ENCODE measurements around the gene IST1.
"Not testable (repeated sequence)": the region's sequence is repeated elsewhere in the genome, so short reads cannot be mapped to it uniquely, and the experiment has no call there.

The IST1 gene

DNA sequence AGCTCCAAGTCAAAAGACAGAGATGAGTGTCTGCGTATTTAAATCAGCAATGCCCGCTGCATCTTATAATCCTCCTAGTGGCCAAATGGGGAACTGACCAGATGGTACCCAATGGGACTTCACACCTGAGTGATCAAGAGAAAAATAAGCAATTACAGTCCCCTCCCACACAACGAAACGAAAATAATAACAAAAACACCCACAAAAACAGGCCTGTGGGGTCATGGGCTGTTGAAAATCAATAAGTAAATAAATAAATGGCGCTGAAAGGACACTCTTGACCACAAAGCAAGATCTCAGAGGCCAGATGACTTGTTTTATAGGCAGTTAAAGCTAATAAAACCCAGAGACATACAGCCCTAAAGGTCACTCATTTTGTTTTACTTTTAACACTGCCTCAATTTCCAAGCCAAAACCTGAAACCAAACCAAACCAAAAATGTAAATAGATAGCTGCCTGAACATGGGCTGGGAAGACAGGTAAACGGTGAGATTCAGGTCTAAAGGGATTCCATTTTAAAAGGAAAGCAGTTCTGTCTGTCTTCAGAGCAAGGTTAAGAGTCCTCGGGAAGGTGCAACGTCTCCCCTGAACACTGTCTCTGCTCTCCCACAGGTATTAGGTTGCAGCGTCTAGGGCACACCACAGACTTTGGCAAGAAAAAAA lies 12.7 kb upstream of the IST1 start:
- DNase-seq (ENCODE audit: low spot score), result peak; percentile 67

DNA sequence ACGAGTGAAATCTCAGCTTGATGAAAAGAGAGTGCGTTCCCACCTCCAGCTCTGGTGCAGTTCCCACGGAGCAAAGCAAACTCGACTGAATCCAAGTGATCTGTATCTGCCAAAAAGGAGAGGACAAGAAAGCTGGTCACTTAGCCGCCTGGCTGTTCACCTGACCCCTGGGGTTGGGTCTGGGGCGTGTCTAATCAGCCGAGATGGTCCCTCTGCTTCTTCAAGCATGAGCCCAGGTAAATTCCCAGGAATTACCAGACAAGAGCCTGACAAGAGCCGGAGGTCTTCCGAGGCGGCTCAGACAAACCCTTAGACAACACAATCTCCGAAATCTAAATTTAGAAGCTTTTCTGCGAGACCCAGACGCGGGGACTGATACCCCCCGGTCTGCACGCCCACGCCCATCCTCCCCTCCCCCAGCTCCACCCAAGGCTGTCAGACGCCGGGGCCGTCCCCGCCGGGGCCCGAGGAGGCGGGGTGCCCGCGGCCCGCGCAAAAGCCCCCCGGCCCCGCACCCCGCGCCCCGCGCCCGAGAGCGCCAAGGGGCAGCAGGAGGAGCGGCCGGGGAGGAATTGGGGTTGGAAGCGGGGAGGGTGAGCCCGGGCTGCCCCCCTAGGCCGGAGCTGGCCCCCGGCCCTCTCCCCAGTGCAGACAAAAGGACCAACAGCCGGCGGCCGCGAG lies 12.0 kb upstream of the IST1 start:
- DNase-seq (ENCODE audit: low spot score), result no peak

DNA sequence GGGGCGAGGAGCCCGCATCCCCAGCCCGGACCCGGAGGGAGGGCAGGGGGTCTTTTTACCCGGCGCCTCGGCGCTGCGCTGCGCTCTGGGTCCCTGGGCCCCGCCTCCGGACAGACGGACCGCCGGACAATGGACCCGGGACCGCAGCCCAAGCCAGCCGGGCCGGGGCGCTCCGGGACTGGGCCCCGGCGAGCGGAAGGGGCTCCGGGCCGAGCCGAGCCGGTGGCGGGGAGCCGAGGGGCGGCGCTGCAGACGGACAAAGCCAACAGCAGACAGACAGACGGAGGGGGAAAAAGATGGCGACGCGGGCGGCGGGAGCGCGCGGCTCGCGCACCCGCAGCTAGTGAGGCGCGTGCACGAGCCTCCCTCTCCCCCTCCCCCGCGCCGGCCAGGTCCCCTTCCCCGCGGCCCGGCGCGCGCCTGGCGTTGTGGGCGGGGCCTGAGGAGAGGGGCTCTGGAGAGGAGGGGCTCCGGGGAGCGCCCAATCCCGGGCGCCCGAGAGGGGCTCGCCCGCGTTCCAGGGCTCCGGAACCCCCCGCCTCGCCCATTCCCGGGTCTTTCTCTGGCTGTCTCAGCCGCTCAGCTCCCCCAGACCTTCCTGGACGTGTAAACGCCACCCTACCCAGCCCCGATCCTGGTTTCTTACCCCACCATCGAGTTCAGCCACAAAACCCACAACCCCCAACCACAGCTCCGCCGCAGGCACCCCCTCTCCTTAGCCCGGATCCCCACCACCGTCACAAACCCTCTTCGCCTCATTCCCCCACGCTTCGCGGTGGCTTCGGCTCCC lies 11.3 kb upstream of the IST1 start, which contains the start of gene ZNF821:
Gene ZNF821 (minus strand): TSS at position 334 of the 790 bp plus-strand sequence. CDS start 4,236 bp downstream, outside the sequence.
- DNase-seq (ENCODE audit: low spot score), result peak; percentile 92

DNA sequence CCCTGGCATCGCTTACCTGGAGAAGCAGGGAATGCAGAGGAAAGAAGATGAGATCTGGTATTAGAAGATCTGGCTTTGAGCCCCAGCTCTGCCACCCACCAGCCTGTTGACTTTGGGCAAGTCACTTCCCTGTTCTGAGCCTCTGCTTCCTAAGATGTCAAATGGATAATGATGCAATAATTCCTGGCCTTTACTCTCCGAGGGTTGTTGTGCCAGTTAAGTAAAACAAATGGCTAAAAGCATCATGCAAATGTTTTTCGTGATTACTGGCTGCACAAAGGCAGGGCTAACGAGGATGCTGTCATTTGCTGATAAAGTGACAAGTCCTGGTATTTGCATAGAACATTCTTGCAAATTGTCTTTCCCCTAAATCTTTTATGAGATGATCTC lies 10.1 kb upstream of the IST1 start:
- DNase-seq (ENCODE audit: low spot score), result no peak

DNA sequence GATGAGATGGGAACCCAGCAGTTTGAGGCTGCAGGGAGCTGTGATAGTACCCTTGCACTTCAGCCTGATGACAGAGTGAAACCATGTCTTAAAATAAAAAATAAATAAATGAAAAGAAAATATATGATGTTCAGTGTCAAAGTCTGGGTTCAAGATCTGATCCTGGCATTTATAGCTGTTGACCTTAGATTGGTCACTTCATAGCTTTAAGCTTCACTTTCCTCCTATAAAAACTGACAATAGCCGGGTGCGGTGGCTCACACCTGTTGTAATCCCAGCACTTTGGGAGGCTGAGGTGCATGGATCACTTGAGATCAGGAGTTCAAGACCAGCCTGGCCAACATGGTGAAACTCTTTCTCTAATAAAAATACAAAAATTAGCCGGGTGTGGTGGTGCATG lies 6.2 kb upstream of the IST1 start:
- no peak for DNase-seq (ENCODE audit: low spot score)

DNA sequence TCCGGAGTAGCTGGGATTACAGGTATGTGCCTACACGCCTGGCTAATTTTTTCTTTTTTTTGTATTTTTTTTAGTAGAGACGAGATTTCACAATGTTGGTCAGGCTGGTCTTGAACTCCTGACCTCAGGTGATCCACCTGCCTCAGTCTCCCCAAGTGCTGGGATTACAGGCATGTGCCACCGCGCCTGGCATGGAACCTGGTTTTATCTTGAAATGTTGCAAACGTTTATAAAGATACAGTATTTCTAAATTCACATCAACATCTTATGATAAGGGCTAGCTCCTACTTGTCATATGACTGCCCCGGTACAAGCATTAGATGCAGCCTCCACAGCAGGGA lies 1.5 kb upstream of the IST1 start:
- no peak for DNase-seq (ENCODE audit: low spot score)

DNA sequence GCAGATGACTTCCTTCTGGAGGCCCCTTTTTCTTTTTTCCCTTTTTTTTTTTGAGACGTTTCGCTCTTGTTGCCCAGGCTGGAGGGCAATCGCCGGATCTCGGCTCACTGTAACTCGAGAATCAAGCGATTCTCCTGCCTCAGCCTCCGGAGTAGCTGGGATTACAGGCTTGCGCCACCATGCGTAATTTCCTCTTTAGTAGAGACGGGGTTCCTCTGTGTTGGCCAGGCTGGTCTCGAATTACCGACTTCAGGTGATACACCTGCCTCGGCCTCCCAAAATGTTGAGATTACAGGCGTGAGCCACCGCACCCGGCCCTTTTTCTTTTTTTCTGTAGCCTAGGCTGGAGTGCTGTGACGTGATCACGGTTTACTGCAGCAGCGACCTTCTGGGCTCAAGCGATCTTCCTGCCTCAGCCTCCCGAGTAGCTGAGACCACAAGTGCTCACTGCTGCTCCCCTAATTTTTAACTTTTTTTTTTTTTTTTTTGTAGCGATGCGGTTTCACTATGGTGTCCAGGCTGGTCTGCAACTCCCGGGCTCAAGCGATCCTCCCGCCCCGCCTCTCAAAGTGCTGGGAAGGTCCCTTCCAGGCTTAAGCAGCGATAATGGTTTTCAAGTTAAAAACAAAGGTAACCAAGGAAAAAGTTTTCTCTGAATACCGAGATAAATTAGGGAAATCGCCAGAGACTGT lies 956 bp upstream of the IST1 start:
- peak; percentile 71 for DNase-seq (ENCODE audit: low spot score)

DNA sequence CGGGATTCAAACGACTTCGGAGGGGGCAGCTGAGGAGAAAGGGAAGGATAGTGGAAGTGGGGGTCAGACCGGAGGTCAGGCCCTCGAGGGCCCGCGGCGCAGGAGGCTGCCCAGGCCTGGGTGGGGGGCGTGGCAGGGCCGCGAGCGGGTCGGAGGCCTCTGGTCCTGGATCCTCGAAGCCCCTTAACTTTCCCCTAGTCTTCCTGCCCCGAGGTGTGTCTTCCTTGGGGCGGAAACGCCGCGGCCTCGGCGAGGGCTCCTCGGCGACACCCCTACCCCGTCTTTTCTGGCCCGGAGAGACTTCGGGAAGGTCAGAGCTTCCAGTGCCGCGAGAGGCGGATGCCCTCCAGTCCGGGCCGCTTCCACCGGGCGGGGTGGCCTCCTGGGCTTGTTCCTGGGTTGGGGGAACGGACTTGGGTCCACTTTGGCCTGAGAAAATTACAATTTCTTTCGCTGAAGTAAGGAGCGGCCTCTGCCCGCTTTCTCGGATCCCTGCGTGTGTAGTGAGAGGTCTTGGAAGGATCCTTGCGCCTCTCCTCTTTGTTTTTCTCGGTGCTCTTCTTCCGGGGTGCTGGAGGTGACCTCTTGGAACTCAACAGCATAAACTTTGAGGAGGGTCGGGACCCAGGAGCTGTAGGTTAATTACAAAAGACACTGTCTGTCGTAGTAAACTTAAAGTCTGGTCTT lies 491 bp downstream of the IST1 start:
- no peak for DNase-seq (ENCODE audit: low spot score)

DNA sequence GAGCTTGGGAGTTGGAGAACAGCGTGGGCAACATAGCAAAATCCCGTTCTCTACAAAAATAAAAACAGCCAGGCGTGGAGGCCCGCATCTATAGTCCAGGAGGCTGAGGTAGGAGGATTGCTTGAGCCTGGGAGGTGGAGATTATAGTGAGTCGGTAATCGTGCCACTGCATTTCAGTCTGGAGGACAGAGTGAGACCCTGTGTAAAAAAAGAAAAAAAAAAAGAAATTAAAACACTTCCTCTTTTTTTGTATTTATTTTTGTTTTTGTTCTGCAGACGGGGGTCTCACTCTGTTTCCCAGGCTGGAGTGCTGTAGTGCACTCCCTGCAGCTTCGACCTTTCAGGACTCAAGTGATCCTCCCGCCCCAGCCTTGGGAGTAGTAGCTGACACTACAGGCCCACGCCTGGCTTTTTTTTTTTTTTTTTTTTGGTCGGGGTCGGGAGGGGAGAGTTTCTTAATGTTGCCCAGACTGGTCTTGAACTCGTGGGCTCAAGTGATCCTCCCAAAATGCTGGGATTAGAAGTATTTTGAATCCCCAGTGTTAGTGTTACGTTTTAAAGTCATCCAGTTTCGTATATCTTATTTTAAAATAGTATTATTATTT lies 1.5 kb downstream of the IST1 start:
- DNase-seq (ENCODE audit: low spot score), result no peak

DNA sequence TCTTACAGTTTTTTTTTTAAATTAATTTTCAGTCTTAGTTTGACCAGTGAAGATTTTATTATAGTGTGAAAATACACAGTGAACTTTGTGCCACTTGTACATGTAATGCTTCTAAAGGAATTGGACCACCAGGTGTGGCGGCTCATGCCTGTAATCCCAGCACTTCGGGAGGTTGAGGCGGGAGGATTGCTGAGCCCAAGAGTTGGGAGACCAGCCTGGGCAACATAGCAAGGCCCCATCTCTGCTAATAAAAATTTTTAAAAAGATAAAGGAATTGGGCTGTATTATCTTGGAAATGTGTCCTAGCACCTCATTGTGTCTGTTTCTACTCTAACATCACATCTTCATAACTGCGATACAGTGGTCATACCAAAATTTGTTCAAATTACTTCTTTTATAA lies 3.8 kb downstream of the IST1 start:
- DNase-seq (ENCODE audit: low spot score), result no peak

DNA sequence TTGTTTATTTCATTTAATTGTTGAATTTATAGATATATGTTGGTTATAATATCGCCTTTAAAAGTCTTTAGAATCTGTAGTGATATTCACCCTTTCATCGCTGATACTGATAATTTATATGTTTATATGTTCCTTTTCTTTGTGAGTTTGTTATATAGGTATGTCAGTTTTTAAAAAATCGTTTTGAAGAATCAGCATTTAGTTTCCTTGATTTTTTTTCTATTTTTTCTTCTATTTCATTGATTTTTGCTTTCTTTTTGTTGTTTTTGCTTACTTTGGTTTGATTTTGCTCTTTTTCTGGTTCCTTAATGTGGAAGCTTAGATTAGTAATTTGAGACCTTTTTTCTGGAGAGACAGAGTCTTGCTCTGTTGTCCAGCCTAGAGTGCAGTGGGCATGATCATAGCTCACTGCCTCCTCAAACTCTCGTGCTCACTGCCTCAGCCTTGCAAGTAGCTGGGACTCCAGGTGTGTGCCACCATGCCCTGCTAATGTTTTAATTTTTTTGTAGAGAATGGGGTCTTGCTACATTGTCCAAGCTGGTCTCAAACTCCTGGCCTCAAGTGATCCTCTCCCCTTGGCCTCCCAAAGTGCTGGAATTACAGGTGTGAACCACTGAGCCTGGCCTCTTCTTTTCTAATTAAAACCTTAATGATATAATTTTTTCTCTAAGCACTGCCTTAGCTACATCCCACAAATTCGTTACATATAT lies 7.5 kb downstream of the IST1 start:
- DNase-seq (ENCODE audit: low spot score), result no peak

DNA sequence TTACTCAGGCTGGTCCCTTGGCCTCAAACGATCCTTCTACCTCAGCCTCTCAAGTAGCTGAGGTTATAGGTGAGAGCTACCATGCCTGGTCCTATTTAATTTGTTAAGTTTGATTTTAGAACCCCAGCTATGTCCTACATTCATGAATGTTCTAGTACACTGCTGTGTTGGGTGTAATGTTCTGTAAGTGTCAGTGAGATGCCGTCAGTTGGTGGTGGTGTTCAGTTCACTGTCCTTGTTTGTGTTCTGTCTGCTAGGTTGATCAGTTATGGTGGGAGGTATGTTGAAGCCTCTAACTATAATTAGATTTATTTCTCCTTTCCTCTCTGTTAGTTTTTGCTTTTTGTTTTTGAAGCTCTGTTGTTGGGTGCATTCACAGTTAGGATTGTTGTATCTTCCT lies 8.3 kb downstream of the IST1 start:
- DNase-seq (ENCODE audit: low spot score), result no peak

DNA sequence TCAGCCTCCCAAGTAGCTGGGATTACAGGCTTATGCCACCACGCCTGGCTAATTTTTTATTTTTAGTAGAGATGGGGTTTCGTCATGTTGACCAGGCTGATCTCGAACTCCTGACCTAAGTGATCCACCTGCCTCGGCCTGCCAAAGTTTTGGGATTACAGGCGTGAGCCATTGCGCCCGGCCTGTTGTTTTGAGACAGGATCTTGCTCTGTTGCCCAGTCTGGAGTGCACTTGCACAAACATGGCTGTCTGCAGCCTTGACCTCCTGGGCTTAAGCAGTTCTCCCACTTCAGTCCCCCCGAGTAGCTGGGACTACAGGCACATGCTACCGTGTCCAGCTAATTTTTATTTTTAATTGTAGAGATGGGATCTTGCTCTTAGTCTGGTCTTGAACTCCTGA lies 8.9 kb downstream of the IST1 start:
- no peak for DNase-seq (ENCODE audit: low spot score)

DNA sequence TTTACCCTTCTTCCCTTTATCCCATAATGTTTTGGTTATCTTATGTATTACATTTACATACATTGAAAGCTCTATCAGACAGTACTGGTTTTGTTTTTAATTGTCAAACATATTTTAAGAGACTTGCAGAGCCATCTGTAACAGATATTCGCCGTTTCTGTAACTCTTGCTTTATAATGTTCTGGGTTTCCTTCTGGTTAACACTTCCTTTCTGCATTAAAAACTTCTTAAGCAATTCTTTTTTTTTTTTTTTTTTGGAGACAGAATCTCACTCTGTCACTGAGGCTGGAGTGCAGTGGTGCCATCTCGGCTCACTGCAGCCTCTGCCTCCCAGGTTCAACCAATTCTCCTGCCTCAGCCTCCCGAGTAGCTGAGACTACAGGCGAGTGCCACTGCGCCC lies 10.4 kb downstream of the IST1 start:
- DNase-seq (ENCODE audit: low spot score), result not testable (repeated sequence)

DNA sequence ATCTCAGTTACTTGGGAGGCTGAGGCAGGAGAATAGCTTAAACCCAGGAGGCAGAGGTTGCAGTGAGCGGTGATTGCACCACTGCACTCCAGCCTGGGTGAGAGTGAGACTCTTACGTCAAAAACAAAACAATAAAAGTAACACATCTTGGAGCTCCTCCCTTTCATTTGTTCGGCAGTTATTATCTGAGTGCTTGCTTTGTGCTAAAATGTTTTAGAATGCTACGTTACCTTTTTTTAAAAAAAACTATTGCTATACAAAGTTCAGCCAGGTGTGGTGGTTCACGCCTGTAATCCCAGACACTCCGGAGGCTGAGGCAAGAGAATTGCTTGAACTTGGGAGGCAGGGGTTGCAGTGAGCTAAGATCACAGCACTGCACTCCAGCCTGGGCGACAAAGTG lies 15.8 kb downstream of the IST1 start:
- DNase-seq (ENCODE audit: low spot score), result no peak

DNA sequence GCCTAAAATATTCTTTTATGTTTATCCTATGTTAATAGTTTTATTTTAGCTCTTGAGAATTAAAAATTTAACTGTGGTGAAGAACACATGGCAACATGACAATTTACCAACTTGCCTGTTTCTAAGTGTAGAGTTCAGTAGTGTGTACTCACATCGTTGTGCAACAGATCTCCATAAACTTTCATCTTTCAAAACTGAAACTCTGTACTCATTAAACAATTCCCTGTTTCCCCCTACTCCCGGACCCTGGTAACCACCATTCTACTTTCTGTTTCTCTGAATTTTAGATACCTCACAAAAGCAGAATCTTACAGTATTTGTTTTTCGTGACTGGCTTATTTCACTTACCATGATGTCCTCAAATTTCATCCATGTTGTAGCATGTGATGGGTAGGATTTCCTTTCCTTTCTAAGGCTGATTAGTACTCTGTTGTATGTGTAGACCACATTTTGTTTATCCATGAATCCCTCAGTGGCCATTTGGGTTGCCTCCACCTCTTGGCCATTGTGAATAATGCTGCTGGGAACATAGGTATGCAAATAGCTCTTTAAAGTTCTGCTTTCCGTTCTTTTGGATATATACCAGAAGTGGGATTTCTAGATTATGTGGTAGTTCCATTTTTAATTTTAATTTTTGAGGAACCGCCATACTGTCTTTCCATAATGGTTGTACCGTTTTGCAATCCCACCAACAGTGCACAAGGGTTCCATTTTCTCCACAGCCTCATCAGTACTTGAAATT lies 17.4 kb downstream of the IST1 start:
- no peak for DNase-seq (ENCODE audit: low spot score)

DNA sequence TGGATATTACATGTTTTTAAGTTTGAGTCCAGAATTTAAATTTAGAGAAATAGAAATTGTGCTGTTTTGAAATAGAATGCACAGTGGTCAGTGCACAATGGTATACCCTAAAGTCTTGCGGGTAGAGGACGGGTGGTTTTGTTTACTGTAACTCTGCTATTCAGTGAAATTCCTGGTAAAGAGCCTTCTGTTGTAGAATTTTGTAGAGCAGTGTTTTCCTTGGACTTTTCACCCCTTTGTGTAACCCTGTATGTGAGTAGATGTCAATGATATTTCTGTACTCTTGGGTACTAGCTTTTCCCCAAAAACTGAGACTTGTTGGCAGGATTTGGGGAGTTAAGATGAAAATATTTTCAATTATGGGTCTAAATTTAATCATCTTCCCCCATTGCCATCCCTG lies 19.5 kb downstream of the IST1 start:
- DNase-seq (ENCODE audit: low spot score), result no peak

DNA sequence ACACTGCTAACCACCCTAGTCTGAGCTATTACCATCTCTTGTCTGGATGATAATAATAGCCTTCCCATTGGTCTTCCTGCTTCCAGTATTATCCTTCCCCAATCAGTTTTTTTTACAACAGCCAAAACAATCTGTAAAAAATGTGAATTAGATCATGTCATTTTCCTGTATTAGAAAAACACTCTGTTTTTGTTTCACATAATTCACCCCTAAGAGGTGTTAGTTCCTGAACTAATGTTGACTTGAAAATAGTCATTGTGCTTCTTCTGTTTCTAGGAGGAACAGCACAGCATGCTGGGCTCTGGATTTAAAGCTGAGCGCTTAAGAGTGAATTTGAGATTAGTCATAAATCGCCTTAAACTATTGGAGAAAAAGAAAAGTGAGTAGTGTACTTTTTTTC lies 20.0 kb downstream of the IST1 start:
- no peak for DNase-seq (ENCODE audit: low spot score)

DNA sequence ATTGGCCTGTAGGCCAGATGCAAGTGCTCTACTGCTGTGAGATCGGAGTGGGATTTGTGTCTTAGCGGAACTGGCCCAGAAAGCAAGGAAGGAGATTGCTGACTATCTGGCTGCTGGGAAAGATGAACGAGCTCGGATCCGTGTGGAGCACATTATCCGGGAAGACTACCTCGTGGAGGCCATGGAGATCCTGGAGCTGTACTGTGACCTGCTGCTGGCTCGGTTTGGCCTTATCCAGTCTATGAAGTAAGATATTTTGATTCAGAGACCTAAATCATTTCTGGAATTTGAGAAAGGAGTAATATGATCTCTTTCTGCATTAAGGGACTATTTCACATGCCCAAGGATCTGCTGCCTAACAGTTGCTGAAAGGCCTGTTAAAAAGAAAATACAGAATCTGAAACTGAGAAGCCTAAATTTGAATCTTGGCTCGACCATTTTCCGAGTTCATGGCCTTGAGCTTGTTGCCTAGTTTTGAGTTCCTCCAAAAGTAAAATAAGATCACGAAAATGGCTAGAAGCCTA lies 21.1 kb downstream of the IST1 start:
- DNase-seq (ENCODE audit: low spot score), result no peak

DNA sequence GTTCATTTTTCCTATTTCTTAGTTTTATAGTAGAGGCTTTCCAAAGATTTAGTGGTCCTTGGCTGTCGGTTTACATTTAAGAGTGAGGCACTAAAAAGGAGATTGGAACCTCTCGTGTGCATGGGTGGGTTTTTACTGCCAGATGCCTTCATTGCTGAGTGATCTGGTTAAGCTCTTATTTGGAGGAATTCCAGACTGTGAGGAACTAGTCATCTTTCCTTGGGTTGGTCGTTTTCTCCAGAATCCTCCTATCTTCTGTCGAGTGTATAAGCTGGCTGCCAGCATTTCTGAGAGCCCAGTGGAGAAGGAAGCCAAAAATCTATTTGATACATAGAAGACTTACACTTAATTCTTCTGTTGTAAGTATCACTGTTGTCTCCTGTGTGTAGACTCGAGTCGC lies 22.6 kb downstream of the IST1 start:
- DNase-seq (ENCODE audit: low spot score), result no peak

Measured in ecto neural progenitor cell (in vitro differentiated cells).